Measurements from ENCODE around the gene ZSWIM5. TPM values are rescaled to one million over a fixed set of nuclear protein-coding genes. Genes with fewer than 3 reads are reported as not detected.

The ZSWIM5 gene
- total and polyA plus RNA-seq, 2 of the 8 experiments (the other 6 are each of a cell fraction or from before 2014, with no cell fraction given): 2.5 to 3.9 TPM

DNA sequence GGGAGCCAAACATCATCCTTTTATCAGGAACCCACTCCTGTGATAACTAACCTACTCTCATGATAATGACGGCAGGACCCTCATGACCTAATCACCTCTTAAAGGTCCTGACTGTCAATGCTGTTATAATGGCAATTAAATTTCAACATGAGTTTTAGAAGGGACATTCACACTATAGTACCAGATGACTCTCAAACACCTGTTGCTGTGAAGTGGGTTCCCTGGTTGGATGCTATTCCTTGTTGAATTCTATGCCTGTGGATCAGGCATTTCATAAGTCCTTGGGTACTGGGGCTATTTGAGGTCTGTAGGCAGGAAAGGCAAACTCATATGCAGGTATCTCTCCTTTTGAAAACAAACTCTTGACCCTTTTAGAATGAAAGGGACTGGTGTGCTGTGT is 7.5 kb upstream of the ZSWIM5 start:
- H3K23me2 ChIP-seq (ENCODE audit: low read depth, low read length): no peaks in the 10 kb centered on the region
- no peak overlapping the region for H2BK12ac ChIP-seq (ENCODE audit: low read depth, low read length)
- H3K4me3 ChIP-seq (ENCODE audit: extremely low read depth in 1 of 4, insufficient read depth in 2 of 4, low read depth in 3 of 4, low read length in 4 of 4): no peak overlapping the region
- no peak overlapping the region for H3K18ac ChIP-seq (ENCODE audit: extremely low read depth, low read length)
- H4K8ac ChIP-seq (ENCODE audit: extremely low read depth, insufficient read depth, low read length): no peak overlapping the region
- H2BK15ac ChIP-seq (ENCODE audit: low read length): no peak overlapping the region
- ChIA-PET POLR2A (ENCODE audit: partially characterized antibody) (interaction anchor here (1.0 kb wide), 1 partner anchor 9 kb away, joined by 3 read pairs; no protein-coding TSS in a partner anchor), CTCF (ENCODE audit: partially characterized antibody) (no interaction called here)
- no peak overlapping the region for H3K27ac ChIP-seq (ENCODE audit: low read depth, low read length)
- H3K79me2 ChIP-seq (ENCODE audit: control insufficient read depth in 1 of 2, insufficient read depth in 2 of 2, low read length in 2 of 2): no peaks in the 10 kb centered on the region
- H3K9ac ChIP-seq (replicated peaks in 1 of 4; ENCODE audit: extremely low read depth in 1 of 4, low read depth in 3 of 4, low read length in 3 of 4): no peak overlapping the region
- H2AFZ ChIP-seq (ENCODE audit: low read length): no peak overlapping the region
- H3K79me1 ChIP-seq (ENCODE audit: low read depth, low read length): no peaks in the 10 kb centered on the region
- no peak overlapping the region for H4K5ac ChIP-seq (ENCODE audit: insufficient read length, low read depth, low read length)
- H3K27me3 ChIP-seq (replicated peaks in 1 of 4; ENCODE audit: control insufficient read depth in 3 of 4, extremely low read depth in 1 of 4, insufficient read depth in 3 of 4, low read length in 3 of 4): no peaks in the 10 kb centered on the region; a peak in 1 of 7 replicates
- no peaks in the 10 kb centered on the region for H3K36me3 ChIP-seq (ENCODE audit: control insufficient read depth in 2 of 4, insufficient read depth in 4 of 4, low read length in 3 of 4)
- H2BK120ac ChIP-seq (replicated peaks; ENCODE audit: low read depth, low read length): no peak overlapping the region
- no peak for DNase-seq (ENCODE audit: low read depth in 1 of 2, low spot score in 2 of 2)
- no peaks in the 10 kb centered on the region for H4K20me1 ChIP-seq (replicated peaks in 1 of 2; ENCODE audit: control insufficient read depth in 1 of 2, insufficient read depth in 2 of 2, low read length in 2 of 2)
- H4K91ac ChIP-seq (replicated peaks; ENCODE audit: insufficient read length, low read length): no peak overlapping the region
- H2BK20ac ChIP-seq (ENCODE audit: low read length): no peak overlapping the region
- no peaks in the 10 kb centered on the region for H3K4me1 ChIP-seq (replicated peaks in 1 of 4; ENCODE audit: control insufficient read depth in 3 of 4, insufficient read depth in 4 of 4, low read length in 3 of 4)
- no peak overlapping the region for H3K14ac ChIP-seq (ENCODE audit: insufficient read length)
- H3K9me3 ChIP-seq (ENCODE audit: insufficient read depth in 2 of 2, low read depth in 1 of 2, low read length in 1 of 2): no peaks in the 10 kb centered on the region
- no peak overlapping the region for H2AK5ac ChIP-seq (ENCODE audit: low read depth, low read length)
- no peak overlapping the region for H3K56ac ChIP-seq (replicated peaks; ENCODE audit: insufficient read length, low read depth, low read length)
- no peak overlapping the region for H3K4ac ChIP-seq (replicated peaks; ENCODE audit: insufficient read length, low read depth, low read length)
- WGBS, 2 experiments (ENCODE audit: extremely low coverage in 1 of 2, insufficient coverage in 1 of 2, insufficient read length in 1 of 2, insufficient replicate concordance in 2 of 2, low coverage in 1 of 2, low lambda C conversion rate in 2 of 2, missing lambda C conversion rate in 1 of 2): 94% methylated on average over 1 of the region's 1 CpG; no CpG with 5 or more reads in 1 of the 2 experiments
- no peak overlapping the region for H3K23ac ChIP-seq (ENCODE audit: insufficient read length)
- no peak for FAIRE-seq
- no peak overlapping the region for H2BK5ac ChIP-seq (ENCODE audit: low read depth, low read length)
- H3K4me2 ChIP-seq (ENCODE audit: insufficient read depth in 1 of 2, low read depth in 2 of 2, low read length in 2 of 2): no peak overlapping the region
- TF ChIP-seq SP4 (IDR thresholded peaks at IDR 0.05; ENCODE audit: low read length) (no peak), CEBPB (IDR thresholded peaks at IDR 0.05; ENCODE audit: low read depth, low read length) (no peak), RNF2 (IDR thresholded peaks at IDR 0.05; ENCODE audit: borderline replicate concordance, low read depth, low read length, missing control alignments, poor library complexity, severe bottlenecking) (no peak), GTF2F1 (IDR thresholded peaks at IDR 0.05; ENCODE audit: borderline replicate concordance, low read depth, low read length) (no peak), CHD1 (IDR thresholded peaks at IDR 0.05; ENCODE audit: low read depth, low read length) (no peak), MAFK (IDR thresholded peaks at IDR 0.05; ENCODE audit: low read depth, low read length) (no peak), TEAD4 (IDR thresholded peaks at IDR 0.05; ENCODE audit: low read depth, low read length) (no peak), EP300 (IDR thresholded peaks at IDR 0.05; ENCODE audit: borderline replicate concordance in 1 of 2, low read depth in 2 of 2, low read length in 2 of 2) (no peak), SIRT6 (IDR thresholded peaks at IDR 0.05; ENCODE audit: low read length) (no peak), CBX8 (IDR thresholded peaks at IDR 0.05; ENCODE audit: borderline replicate concordance, low read depth, low read length) (no peak), USF2 (IDR thresholded peaks at IDR 0.05; ENCODE audit: low read length) (no peak), EZH2 (IDR thresholded peaks at IDR 0.05; ENCODE audit: low read depth, low read length, severe bottlenecking) (no peak)
- TF ChIP-seq, protein P1, sequence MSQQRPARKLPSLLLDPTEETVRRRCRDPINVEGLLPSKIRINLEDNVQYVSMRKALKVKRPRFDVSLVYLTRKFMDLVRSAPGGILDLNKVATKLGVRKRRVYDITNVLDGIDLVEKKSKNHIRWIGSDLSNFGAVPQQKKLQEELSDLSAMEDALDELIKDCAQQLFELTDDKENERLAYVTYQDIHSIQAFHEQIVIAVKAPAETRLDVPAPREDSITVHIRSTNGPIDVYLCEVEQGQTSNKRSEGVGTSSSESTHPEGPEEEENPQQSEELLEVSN (IDR thresholded peaks at IDR 0.05): no peak
